ENCODE measurements around the gene AACS. TPM values are rescaled to one million over a fixed set of nuclear protein-coding genes. Genes with fewer than 3 reads are reported as not detected.

AACS gene
- total RNA-seq, 1 experiment from 2014 or later, result 52.8 TPM

DNA sequence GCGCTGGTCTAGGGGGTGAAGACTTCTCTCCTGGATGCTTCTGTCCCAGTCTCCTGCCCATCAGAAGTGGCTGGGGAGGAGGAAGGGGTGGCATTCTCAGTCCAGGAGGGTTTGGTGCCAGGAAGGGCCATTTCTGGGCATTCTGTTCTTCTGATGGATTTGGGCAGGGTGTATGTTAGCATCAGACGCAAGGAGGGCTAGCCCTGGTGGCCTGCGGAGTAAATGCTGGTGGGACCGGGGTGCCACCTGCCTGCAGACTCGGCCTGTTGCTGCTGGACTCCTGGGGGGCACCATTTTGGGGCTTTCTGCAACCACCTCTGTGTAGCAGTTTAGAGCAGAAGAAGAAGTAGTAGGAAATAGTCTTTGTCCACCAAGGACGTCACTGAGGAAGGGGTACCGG, 31.7 kb downstream of the AACS start:
- Mint-ChIP-seq H3K27me3 (ENCODE audit: insufficient read depth, unreplicated experiment) (no peaks in the 10 kb centered on the region), H3K4me3 (ENCODE audit: unreplicated experiment) (no peak overlapping the region), H3K27ac (ENCODE audit: low read depth, unreplicated experiment) (no peak overlapping the region), H3K36me3 (ENCODE audit: insufficient read depth, unreplicated experiment) (peaks cover 24% of the 10 kb centered on the region), H3K4me1 (ENCODE audit: insufficient read depth, unreplicated experiment) (peaks cover 11% of the 10 kb centered on the region), H3K9me3 (ENCODE audit: unreplicated experiment) (no peaks in the 10 kb centered on the region)
- BruUV-seq (replicated peaks), result no TSS peak
- DNase-seq (ENCODE audit: unreplicated experiment), result no peak
- no peak for TF ChIP-seq CTCF (IDR thresholded peaks at IDR 0.05; ENCODE audit: unreplicated experiment)
- POLR2A ChIA-PET, result no interaction called here
- intact Hi-C loops (cut with micrococcal nuclease), result no loop called here
- CTCF ChIA-PET, result no interaction called here

DNA sequence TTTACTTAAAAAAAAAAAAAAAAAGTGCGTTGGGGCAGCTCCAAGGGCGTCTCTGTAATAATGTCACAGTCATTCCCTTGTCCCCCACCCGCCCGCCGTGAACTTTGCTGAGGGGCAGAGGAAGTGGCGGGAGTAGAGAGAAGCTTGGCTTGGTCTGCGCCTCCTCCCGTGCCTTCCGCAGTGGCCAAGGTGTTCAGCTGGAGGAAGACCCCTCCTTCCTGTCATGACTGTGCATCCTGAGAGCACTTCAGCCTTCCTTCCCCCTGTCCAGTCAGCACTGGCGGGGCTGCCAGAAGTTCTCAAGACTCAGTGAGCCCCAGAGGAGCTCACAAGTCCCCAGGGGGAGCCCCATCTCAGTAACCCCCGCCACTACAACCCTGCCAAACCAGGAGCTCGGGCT, 32.2 kb downstream of the AACS start:
- no peak overlapping the region for H3K4me3 Mint-ChIP-seq (ENCODE audit: unreplicated experiment)

DNA sequence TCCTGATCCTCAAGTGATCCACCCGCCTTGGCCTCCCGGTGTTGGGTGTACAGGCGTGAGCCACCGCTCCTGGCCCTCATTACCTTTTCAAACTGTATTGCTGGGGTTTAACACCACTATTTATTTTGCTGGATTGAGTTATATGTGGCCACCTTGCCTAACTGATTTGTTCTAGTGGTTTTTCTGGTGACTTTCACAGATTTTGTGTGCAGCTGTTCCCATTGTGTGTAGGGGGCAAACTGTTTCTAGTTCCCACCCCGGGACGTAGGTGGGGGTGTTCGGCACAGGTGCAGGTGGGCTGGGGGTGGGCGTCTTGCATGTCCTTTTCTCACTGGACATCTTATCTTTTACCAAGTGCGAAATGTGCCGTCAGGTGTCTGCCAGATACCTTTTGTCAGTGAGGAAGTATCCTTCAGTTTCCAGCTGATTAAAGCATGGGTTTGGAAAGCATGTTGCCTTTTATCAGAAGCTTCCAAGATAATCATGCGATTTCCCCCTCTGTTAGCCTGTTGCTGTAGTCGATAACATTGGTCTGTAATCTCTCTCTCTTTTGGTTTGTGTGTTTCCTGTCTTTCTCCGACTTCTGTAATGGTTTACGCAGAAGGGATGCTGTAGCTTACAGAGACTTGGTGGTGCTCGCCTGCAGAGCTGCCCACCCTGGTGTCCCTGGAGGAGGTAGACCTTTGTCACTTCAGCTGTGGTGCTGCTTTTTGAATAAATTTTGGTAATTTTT, 33.6 kb downstream of the AACS start:
- no peak for TF ChIP-seq CTCF (IDR thresholded peaks at IDR 0.05; ENCODE audit: unreplicated experiment)
- H3K27ac Mint-ChIP-seq (ENCODE audit: low read depth, unreplicated experiment), result no peak overlapping the region
- H3K27me3 Mint-ChIP-seq (ENCODE audit: insufficient read depth, unreplicated experiment), result no peaks in the 10 kb centered on the region
- H3K4me3 Mint-ChIP-seq (ENCODE audit: unreplicated experiment), result no peak overlapping the region
- H3K9me3 Mint-ChIP-seq (ENCODE audit: unreplicated experiment), result no peaks in the 10 kb centered on the region
- intact Hi-C loops (cut with micrococcal nuclease), result no loop called here
- POLR2A ChIA-PET, result interaction anchor here (0.8 kb wide), 1 partner anchor 105 kb away, joined by 3 read pairs; the partner anchor contains the start of gene BRI3BP
- H3K36me3 Mint-ChIP-seq (ENCODE audit: insufficient read depth, unreplicated experiment), result peaks cover 28% of the 10 kb centered on the region
- no peak for DNase-seq (ENCODE audit: unreplicated experiment)
- BruUV-seq (replicated peaks), result no TSS peak
- CTCF ChIA-PET, result no interaction called here
- peaks cover 6% of the 10 kb centered on the region for H3K4me1 Mint-ChIP-seq (ENCODE audit: insufficient read depth, unreplicated experiment)

More for the DNA sequence above, 32.2 kb downstream of the AACS start:
- Mint-ChIP-seq H3K36me3 (ENCODE audit: insufficient read depth, unreplicated experiment) (peaks cover 24% of the 10 kb centered on the region), H3K27ac (ENCODE audit: low read depth, unreplicated experiment) (peak overlapping the region; percentile 50), H3K27me3 (ENCODE audit: insufficient read depth, unreplicated experiment) (no peaks in the 10 kb centered on the region), H3K9me3 (ENCODE audit: unreplicated experiment) (no peaks in the 10 kb centered on the region), H3K4me1 (ENCODE audit: insufficient read depth, unreplicated experiment) (peaks cover 11% of the 10 kb centered on the region)
- CTCF ChIA-PET, result interaction anchor here (0.6 kb wide), 1 partner anchor 137 kb away, joined by 3 read pairs; no protein-coding TSS in a partner anchor
- no peak for DNase-seq (ENCODE audit: unreplicated experiment)
- intact Hi-C loops (cut with micrococcal nuclease), result no loop called here
- POLR2A ChIA-PET, result no interaction called here
- no TSS peak for BruUV-seq (replicated peaks)
- TF ChIP-seq CTCF (IDR thresholded peaks at IDR 0.05; ENCODE audit: unreplicated experiment), result no peak

DNA sequence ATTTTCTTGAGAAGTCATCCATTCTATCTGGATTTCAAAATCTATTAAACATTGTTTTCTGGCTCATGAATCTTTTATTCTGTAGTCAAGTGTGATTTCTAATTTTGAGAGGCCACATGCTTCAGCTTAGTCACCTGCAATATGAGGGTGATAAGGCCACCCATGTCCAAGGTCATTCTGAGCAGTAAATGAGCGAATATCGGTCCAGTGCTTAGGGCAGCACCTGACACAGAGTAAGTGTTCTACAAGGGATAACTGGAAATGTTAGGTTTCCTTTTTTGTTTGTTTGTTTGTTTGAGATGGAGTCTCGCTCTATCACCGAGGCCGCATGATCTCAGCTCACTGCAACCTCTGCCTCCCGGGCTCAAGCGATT, 34.2 kb downstream of the AACS start:
- no peak for TF ChIP-seq CTCF (IDR thresholded peaks at IDR 0.05; ENCODE audit: unreplicated experiment)
- Mint-ChIP-seq H3K27me3 (ENCODE audit: insufficient read depth, unreplicated experiment) (no peaks in the 10 kb centered on the region), H3K4me3 (ENCODE audit: unreplicated experiment) (no peak overlapping the region), H3K27ac (ENCODE audit: low read depth, unreplicated experiment) (no peak overlapping the region), H3K4me1 (ENCODE audit: insufficient read depth, unreplicated experiment) (peaks cover 6% of the 10 kb centered on the region), H3K9me3 (ENCODE audit: unreplicated experiment) (no peaks in the 10 kb centered on the region), H3K36me3 (ENCODE audit: insufficient read depth, unreplicated experiment) (peaks cover 32% of the 10 kb centered on the region)
- ChIA-PET CTCF (no interaction called here), POLR2A (interaction anchor here (0.8 kb wide), 1 partner anchor 106 kb away, joined by 3 read pairs; the partner anchor contains the start of gene BRI3BP)
- intact Hi-C loops (cut with micrococcal nuclease), result no loop called here
- BruUV-seq (replicated peaks), result no TSS peak
- DNase-seq (ENCODE audit: unreplicated experiment), result no peak
